Small intestine (tissue), 16 donors: ENCODE data around the gene PDZD8. TPM values are rescaled to one million over a fixed set of nuclear protein-coding genes. Genes with fewer than 3 reads are reported as not detected.
A peak's percentile ranks its signal among the peaks of the same experiment; 100 is the strongest.

Experiments
- DNase-seq, 2 donors: peaks; one replicate each; pipeline versions ENCODE4 v3.0.0 to v3.0.0-alpha.2; 2013
- FAIRE-seq: peaks from 2 replicates; lab custom pipeline; 2012; peaks lifted over from hg19 to GRCh38; lab: Jason Lieb, UNC
- H3K27ac ChIP-seq, 3 donors: one replicate each; pipeline ENCODE4 v1.5.1; 2013; ENCODE audit warnings: low read length in 2 of 3, mild to moderate bottlenecking in 2 of 3, control low read depth in 1 of 3, inconsistent platforms in 1 of 3, low read depth in 1 of 3, moderate library complexity in 1 of 3
- H3K27me3 ChIP-seq, 3 donors: one replicate each; pipeline ENCODE4 v1.6.1; 2013; ENCODE audit warnings: low read length in 3 of 3, inconsistent platforms in 1 of 3; ENCODE audit not compliant: control insufficient read depth in 3 of 3, insufficient read depth in 3 of 3
- H3K36me3 ChIP-seq, 3 donors: one replicate each; pipeline ENCODE4 v1.6.1; 2013; ENCODE audit warnings: low read length in 3 of 3, inconsistent platforms in 1 of 3, low read depth in 1 of 3, mild to moderate bottlenecking in 1 of 3, moderate library complexity in 1 of 3; ENCODE audit not compliant: control insufficient read depth in 3 of 3, insufficient read depth in 2 of 3
- H3K4me1 ChIP-seq, 3 donors: one replicate each; pipeline ENCODE4 v1.6.1; 2013; ENCODE audit warnings: low read length in 2 of 3, inconsistent platforms in 1 of 3, low read depth in 1 of 3, mild to moderate bottlenecking in 1 of 3, moderate library complexity in 1 of 3; ENCODE audit not compliant: control insufficient read depth in 3 of 3, insufficient read depth in 2 of 3
- H3K4me3 ChIP-seq, 3 donors: one replicate each; pipeline ENCODE4 v1.5.1; 2013; ENCODE audit warnings: low read length in 3 of 3, control low read depth in 1 of 3, inconsistent platforms in 1 of 3, low read depth in 1 of 3, mild to moderate bottlenecking in 1 of 3, moderate library complexity in 1 of 3
- H3K9me3 ChIP-seq, 2 donors: one replicate each; pipeline ENCODE4 v1.6.1; 2013; ENCODE audit warnings: low read depth in 1 of 2, low read length in 1 of 2; ENCODE audit not compliant: control insufficient read depth in 2 of 2, insufficient read depth in 1 of 2
- WGBS, 3 donors: extraction: QIAGEN DNeasy Blood & Tissue Kit; methylation state at CpG; one replicate each; pipeline ENCODE4 v1.1.7; 2013; 5-methylcytosine and 5-hydroxymethylcytosine counted together
- long read RNA-seq, 10 donors: transcript quantifications; one replicate each; lab custom pipeline, GENCODE V29; 2026
- polyA plus RNA-seq, 4 donors: library from polyadenylated mRNA; stranded (reverse) in 3 of 4; unstranded in 1 of 4; fragments of 200-250 nt in 3 of 4; fragments of 120-200 nt in 1 of 4; gene quantifications; one replicate each; pipeline versions ENCODE4 v1.2.1 to v1.2.3, GENCODE V29; 2013
- donor health status: healthy with polysubstance abuse.
- donor health status: control.
- donor health status: control.
- donor health status: Bipolar disorder and iron deficiency.
- donor health status: healthy.

Gene PDZD8
- polyA plus RNA-seq = 10 to 100 TPM in 2 of 4 donors, 1 to 10 TPM in 2; 5.8 to 37.8 (median 12.9) TPM
- long read RNA-seq, donor 1, full-length matches to known transcripts = 10 of 27 reads
- long read RNA-seq, donor 1, partial matches to known transcripts = 17 of 27 reads
- long read RNA-seq, donor 1, other reads (novel, unspliced or antisense) = 0 of 27 reads
- long read RNA-seq, donor 2, full-length matches to known transcripts = 7 of 7 reads
- long read RNA-seq, donor 2, partial matches to known transcripts = 0 of 7 reads
- long read RNA-seq, donor 2, other reads (novel, unspliced or antisense) = 0 of 7 reads
- long read RNA-seq, donor 3, full-length matches to known transcripts = 3 of 11 reads
- long read RNA-seq, donor 3, partial matches to known transcripts = 8 of 11 reads
- long read RNA-seq, donor 3, other reads (novel, unspliced or antisense) = 0 of 11 reads
- long read RNA-seq, donor 4 = 0 reads
- long read RNA-seq, donor 5, full-length matches to known transcripts = 5 of 5 reads
- long read RNA-seq, donor 5, partial matches to known transcripts = 0 of 5 reads
- long read RNA-seq, donor 5, other reads (novel, unspliced or antisense) = 0 of 5 reads
- long read RNA-seq, donor 6, full-length matches to known transcripts = 3 of 10 reads
- long read RNA-seq, donor 6, partial matches to known transcripts = 7 of 10 reads
- long read RNA-seq, donor 6, other reads (novel, unspliced or antisense) = 0 of 10 reads
- long read RNA-seq, donor 7 = 0 reads
- long read RNA-seq, donor 8 = 0 reads
- long read RNA-seq, donor 9 = 0 reads
- long read RNA-seq, donor 10, full-length matches to known transcripts = 12 of 12 reads
- long read RNA-seq, donor 10, partial matches to known transcripts = 0 of 12 reads
- long read RNA-seq, donor 10, other reads (novel, unspliced or antisense) = 0 of 12 reads

- Histone ChIP-seq H3K4me3 (peak within 1 kb of the TSS; percentile 88 to 95 (median 90)), H3K27me3 (peaks cover 0 to 6% (median 4%) of the 10 kb centered on the region in 3 donors), H3K36me3 (peaks cover 0 to 7% (median 0%) of the 10 kb centered on the region in 3 donors), H3K27ac (peak within 1 kb of the TSS; percentile 93 to 98 (median 96)), H3K9me3 (no peaks in the 10 kb centered on the region), H3K4me1 (peaks cover 1 to 10% (median 5%) of the 10 kb centered on the region in 3 donors)
- FAIRE-seq (no peak), DNase-seq (peak; percentile 93 to 99)
- WGBS, 3 donors = 0% methylated on average over 71 to 103 of the region's 103 CpGs
Observed at GRCh38 chr10:117375360-117376178, at the start of gene PDZD8. PDZD8 (minus strand) TSS chr10:117375440; CDS start chr10:117375227, 213 bp downstream.

- 85 to 93% (median 93%) methylated on average over 6 of the region's 6 CpGs for WGBS, 3 donors
- no peak for DNase-seq
- H3K9me3 ChIP-seq = peaks cover 0 to 9% of the 10 kb centered on the region in 2 donors
- no peak overlapping the region for H3K27ac ChIP-seq
- FAIRE-seq = no peak
- no peak overlapping the region for H3K4me3 ChIP-seq
- H3K4me1 ChIP-seq = no peaks in the 10 kb centered on the region
- no peaks in the 10 kb centered on the region for H3K36me3 ChIP-seq
- no peaks in the 10 kb centered on the region for H3K27me3 ChIP-seq
Observed at GRCh38 chr10:117424171-117424570, 48.9 kb upstream of the PDZD8 start.

- no peak for FAIRE-seq
Observed at GRCh38 chr10:117421985-117422384, 46.7 kb upstream of the PDZD8 start.

DNA sequence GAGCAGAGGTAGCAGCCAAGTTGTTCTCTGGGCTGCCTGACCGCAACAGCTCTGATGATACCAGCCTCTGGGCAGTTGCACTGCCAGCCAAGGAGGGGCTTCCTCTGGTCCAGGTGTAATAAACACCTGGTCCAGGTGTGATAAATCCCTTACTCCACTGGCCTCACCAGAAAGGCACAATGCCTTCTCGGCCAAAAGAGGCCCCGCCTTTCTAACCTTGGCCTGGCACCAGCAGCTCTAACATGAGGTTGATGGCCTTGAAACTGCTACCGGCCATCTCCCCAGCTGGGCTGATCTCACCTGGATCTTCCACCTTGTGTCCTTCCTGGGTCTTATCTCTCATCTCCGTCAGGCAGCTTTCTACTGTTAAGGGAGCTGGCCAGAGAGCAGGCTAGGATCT is 45.5 kb upstream of the PDZD8 start:
- Histone ChIP-seq H3K27ac (no peak overlapping the region), H3K36me3 (no peaks in the 10 kb centered on the region), H3K4me3 (no peak overlapping the region), H3K27me3 (no peaks in the 10 kb centered on the region), H3K4me1 (no peaks in the 10 kb centered on the region), H3K9me3 (peaks cover 0 to 9% of the 10 kb centered on the region in 2 donors)
- 74 to 89% (median 81%) methylated on average over 5 of the region's 5 CpGs for WGBS, 3 donors
- DNase-seq (no peak), FAIRE-seq (no peak)

More at GRCh38 chr10:117421985-117422384, 46.7 kb upstream of the PDZD8 start:
- no peak overlapping the region for H3K4me3 ChIP-seq
- no peaks in the 10 kb centered on the region for H3K36me3 ChIP-seq
- H3K27ac ChIP-seq = no peak overlapping the region
- H3K4me1 ChIP-seq = no peaks in the 10 kb centered on the region
- WGBS, 3 donors = 68 to 86% (median 75%) methylated on average over 5 of the region's 5 CpGs
- H3K27me3 ChIP-seq = no peaks in the 10 kb centered on the region
- no peak for DNase-seq
- H3K9me3 ChIP-seq = peaks cover 0 to 9% of the 10 kb centered on the region in 2 donors

- H3K9me3 ChIP-seq = peaks cover 0 to 9% of the 10 kb centered on the region in 2 donors
- FAIRE-seq (no peak), DNase-seq (no peak)
- H3K4me3 ChIP-seq = no peak overlapping the region
- H3K27me3 ChIP-seq = no peaks in the 10 kb centered on the region
- H3K36me3 ChIP-seq = no peaks in the 10 kb centered on the region
- H3K27ac ChIP-seq = no peak overlapping the region
- 79 to 87% (median 85%) methylated on average over 5 of the region's 5 CpGs for WGBS, 3 donors
- no peaks in the 10 kb centered on the region for H3K4me1 ChIP-seq
Observed at GRCh38 chr10:117419921-117420320, 44.7 kb upstream of the PDZD8 start.

- FAIRE-seq (no peak), DNase-seq (no peak)
- H3K9me3 ChIP-seq = peaks cover 0 to 9% of the 10 kb centered on the region in 2 donors
- H3K27me3 ChIP-seq = peaks cover 0 to under 1% (median 0%) of the 10 kb centered on the region in 3 donors
- no peaks in the 10 kb centered on the region for H3K4me1 ChIP-seq
- no peak overlapping the region for H3K4me3 ChIP-seq
- WGBS, 3 donors = 77 to 89% (median 85%) methylated on average over 2 of the region's 2 CpGs
- no peaks in the 10 kb centered on the region for H3K36me3 ChIP-seq
- no peak overlapping the region for H3K27ac ChIP-seq
Observed at GRCh38 chr10:117419159-117419558, 43.9 kb upstream of the PDZD8 start.

DNA sequence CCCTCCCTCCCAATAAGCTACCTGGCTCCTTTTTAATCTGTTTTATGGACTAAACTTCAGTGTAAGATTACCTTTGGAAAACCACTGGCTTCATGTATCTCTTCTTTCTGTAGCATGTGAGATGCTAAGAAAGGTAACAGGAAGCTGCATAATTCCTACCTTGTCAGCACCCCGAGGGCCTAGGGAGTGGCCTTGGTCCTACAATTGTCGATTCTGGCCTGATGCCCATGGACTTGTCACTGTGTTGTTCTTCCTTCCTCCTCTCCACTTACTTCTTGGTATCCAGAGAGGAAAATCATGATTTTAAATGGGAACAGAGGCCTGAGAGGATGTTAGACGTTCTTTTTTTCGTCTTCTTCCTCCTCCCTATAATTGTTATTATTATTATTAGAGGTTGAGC is 42.9 kb upstream of the PDZD8 start:
- WGBS, 3 donors = 42 to 48% (median 47%) methylated on average over 4 of the region's 4 CpGs
- H3K27me3 ChIP-seq = peaks cover 0 to 2% (median 0%) of the 10 kb centered on the region in 3 donors
- H3K36me3 ChIP-seq = no peaks in the 10 kb centered on the region
- H3K4me3 ChIP-seq = no peak overlapping the region
- no peaks in the 10 kb centered on the region for H3K4me1 ChIP-seq
- peaks cover 0 to 9% of the 10 kb centered on the region in 2 donors for H3K9me3 ChIP-seq
- no peak overlapping the region for H3K27ac ChIP-seq
- FAIRE-seq (no peak), DNase-seq (peak in 1 of 2 donors; percentile 72)
